Activated T-helper 2 cell treated with anti-CD3 and anti-CD28 coated beads, Interferon-gamma antibody, Interleukin-2, Interleukin-4, amounts not matched to agents 10 μg/mL and 5 μg/mL and 100 μg/mL, durations not matched to agents 14 hours and 24 hours and 36 hours (primary cell): Measurements from ENCODE around the gene MYLK3. TPM values are rescaled to one million over a fixed set of nuclear protein-coding genes. Genes with fewer than 3 reads are reported as not detected.
"Not testable (repeated sequence)": the region's sequence is repeated elsewhere in the genome, so short reads cannot be mapped to it uniquely, and the experiment has no call there.

Experiments
- DNase-seq: peaks from one replicate; pipeline ENCODE4 v3.0.0; 2021; ENCODE audit warnings: low spot score
- H3K27ac Mint-ChIP-seq: one replicate; pipeline ENCODE4 v1.8.0; 2021; ENCODE audit warnings: mixed read lengths
- H3K27me3 Mint-ChIP-seq: one replicate; pipeline ENCODE4 v1.8.0; 2021; ENCODE audit warnings: low read depth, mixed read lengths
- H3K36me3 Mint-ChIP-seq: one replicate; pipeline ENCODE4 v1.8.0; 2021; ENCODE audit warnings: low read depth, mixed read lengths
- H3K4me1 Mint-ChIP-seq: one replicate; pipeline ENCODE4 v1.8.0; 2021; ENCODE audit warnings: low read depth, mixed read lengths
- H3K4me3 Mint-ChIP-seq: one replicate; pipeline ENCODE4 v1.8.0; 2021; ENCODE audit warnings: low read depth, mild to moderate bottlenecking, moderate library complexity, mixed read lengths
- H3K9me3 Mint-ChIP-seq: one replicate; pipeline ENCODE4 v1.8.0; 2021; ENCODE audit warnings: mixed read lengths
- intact Hi-C: fragments of 100-400 bp; cut with micrococcal nuclease; formaldehyde crosslinking; loops from one replicate; pipeline ENCODE4 v1.15.1; 2023
- total RNA-seq: library from RNA; stranded (reverse); gene quantifications from 2 replicates; pipeline ENCODE4 v1.2.3, GENCODE V29; 2022

MYLK3 gene
- total RNA-seq: 0.25 and 0.32 TPM in 2 replicates

DNA sequence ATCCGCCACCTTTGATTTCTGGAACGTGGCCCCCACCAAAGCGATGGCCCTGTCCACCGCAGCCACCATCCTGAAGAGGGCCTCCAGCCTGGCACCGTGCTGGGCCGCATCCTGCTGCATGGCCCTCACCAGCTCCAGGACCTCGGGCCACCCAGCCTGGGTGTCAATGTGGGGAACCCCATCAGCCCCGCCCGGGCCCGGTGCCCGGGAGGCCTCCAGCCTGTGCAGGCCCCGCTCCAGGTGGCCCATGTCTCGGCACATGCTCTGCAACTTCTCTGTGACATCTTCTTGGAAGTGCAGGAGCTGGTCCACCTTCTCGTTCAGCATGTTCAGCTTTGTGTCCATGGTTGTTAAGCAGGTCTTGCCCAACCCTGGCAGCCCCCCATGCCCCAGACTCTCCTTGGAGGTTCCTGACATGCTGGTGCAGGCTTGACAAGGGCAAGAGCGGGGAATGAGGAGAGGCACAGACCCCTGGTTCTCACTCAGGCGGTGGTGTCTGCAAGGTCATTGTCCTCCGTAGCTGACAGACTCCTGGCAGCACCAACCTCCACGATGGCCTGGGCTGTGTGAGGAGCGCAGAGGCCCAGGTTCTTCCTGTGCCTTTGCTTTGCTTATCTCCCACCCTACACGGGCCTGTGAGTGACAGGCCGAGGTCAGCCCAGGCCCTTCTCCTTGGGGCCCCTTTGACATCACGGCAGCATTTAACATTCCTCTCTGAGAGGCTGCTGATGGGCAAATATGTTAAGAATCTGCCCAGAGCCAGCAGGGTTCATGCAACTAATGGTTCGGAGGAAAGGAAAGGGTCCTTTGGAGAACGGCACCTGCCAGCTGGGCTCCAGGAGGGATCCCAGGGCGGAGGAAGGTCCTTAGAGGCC, at the start of gene MYLK3:
MYLK3 (minus strand) TSS at position 568 of the 875 bp plus-strand sequence; CDS start at position 417, 151 bp downstream.
- Mint-ChIP-seq H3K4me3 (no peak within 1 kb of the TSS), H3K27me3 (no peaks in the 10 kb centered on the region), H3K4me1 (peaks cover 4% of the 10 kb centered on the region)

DNA sequence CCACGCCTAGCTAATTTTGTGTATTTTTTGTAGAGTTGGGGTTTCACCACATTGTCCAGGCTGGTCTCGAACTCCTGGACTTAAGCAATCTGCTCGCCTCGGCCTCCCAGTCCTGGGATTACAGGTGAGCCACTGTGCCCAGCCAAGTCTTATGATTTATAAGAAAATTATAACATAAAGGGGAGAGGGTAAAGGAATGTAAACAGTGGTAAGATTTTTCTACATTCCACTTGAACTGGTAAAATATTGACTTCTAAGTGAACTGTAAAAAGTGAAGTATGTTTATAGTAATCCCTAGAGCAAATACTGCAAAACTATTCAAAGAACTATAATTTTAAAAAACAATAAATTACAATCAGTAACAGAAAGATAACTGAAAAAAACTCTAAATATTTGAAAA, 49.4 kb upstream of the MYLK3 start:
- peaks cover 54% of the 10 kb centered on the region for H3K36me3 Mint-ChIP-seq
- intact Hi-C loops: no loop called here
- no peaks in the 10 kb centered on the region for H3K27me3 Mint-ChIP-seq
- H3K4me1 Mint-ChIP-seq: peaks cover 3% of the 10 kb centered on the region
- peaks cover 30% of the 10 kb centered on the region for H3K9me3 Mint-ChIP-seq
- no peak overlapping the region for H3K27ac Mint-ChIP-seq
- DNase-seq: no peak
- H3K4me3 Mint-ChIP-seq: no peak overlapping the region

More for the DNA sequence above, at the start of gene MYLK3:
- Mint-ChIP-seq H3K27ac (no peak within 1 kb of the TSS), H3K36me3 (no peaks in the 10 kb centered on the region), H3K9me3 (no peaks in the 10 kb centered on the region)
- intact Hi-C loops: no loop called here
- DNase-seq: no peak

DNA sequence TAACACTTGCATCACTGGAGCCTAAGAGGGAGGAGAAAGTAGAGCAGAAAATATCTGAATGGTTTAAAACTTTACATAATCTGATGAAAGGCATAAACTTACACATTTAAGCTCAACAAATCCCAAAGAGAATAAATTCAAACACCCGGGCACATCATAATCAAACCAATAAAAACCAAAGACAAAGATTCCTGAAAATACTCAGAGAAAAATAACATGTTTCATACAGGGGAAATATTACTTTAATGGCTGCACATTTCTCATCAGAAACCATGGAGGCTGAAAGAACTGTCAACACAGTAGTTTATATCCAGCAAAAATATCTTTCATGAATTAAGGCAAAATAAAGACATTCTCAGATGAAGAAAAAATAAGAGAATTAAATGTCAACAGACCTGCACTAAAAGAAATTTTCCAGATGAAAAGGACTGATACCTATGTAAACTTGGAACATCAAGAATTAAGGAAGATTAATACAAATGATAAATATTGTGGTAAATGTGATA, 48.7 kb upstream of the MYLK3 start:
- H3K36me3 Mint-ChIP-seq: peaks cover 58% of the 10 kb centered on the region
- no peaks in the 10 kb centered on the region for H3K27me3 Mint-ChIP-seq
- peaks cover 34% of the 10 kb centered on the region for H3K9me3 Mint-ChIP-seq
- H3K4me3 Mint-ChIP-seq: no peak overlapping the region
- intact Hi-C loops: no loop called here
- DNase-seq: no peak
- H3K4me1 Mint-ChIP-seq: peaks cover 7% of the 10 kb centered on the region
- H3K27ac Mint-ChIP-seq: no peak overlapping the region

DNA sequence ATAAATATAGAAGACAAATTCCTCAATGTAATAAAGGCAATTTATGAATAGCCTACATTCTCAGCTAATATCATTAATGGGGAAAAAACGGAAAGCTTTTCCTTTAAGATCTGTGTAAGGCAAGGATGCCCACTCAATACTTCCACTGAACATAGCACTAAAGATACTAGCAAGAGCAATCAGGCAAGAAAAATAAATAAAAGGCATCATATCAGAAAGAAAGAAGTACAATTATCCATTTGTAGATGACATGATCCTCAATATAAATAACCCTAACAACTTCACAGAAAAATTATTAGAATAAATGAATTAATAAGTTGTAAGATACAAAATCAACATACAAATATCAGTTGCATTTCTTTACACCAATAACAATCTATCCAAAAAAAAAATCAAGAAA, 45.7 kb upstream of the MYLK3 start:
- peaks cover 35% of the 10 kb centered on the region for H3K9me3 Mint-ChIP-seq

DNA sequence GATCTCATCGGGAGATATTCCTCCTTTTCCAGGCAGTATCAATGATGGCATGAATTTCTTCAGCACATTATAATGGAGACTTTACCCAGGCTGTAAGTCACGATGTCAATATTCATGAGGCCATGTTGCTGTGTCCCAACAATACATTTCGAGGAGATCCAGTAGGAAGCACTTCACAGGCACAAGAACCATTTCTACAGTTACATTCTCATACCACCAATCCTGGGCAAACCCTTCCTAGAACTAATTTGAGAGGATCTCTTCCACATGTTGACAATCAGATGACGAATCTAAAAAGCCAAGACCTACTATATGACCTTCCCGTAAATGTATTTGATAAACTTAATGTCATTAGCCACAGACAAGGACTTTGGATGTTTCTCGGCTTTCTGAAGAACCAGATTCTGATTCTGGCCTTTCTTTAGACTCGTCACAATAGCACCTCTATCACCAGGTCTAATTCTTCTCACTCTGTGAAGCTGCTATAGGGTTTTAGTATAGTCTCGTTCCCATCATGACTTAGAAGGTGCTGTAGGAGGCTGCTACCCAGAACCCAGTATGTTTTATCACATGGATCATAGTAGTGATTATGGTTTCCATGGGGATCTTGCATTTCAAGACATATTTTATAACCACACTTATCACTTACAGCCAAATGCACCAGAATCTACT, 42.6 kb upstream of the MYLK3 start:
- H3K27me3 Mint-ChIP-seq: no peaks in the 10 kb centered on the region
- peaks cover 28% of the 10 kb centered on the region for H3K36me3 Mint-ChIP-seq
- intact Hi-C loops: loop anchor here (1.0 to 5.0 kb wide), 4 partner anchors 9 to 92 kb away; partner anchors contain the start of gene GPT2
- peaks cover 20% of the 10 kb centered on the region for H3K4me1 Mint-ChIP-seq
- peak overlapping the region; percentile 80 for H3K4me3 Mint-ChIP-seq
- DNase-seq: no peak
- peaks cover 35% of the 10 kb centered on the region for H3K9me3 Mint-ChIP-seq
- no peak overlapping the region for H3K27ac Mint-ChIP-seq

More for the DNA sequence above, 45.7 kb upstream of the MYLK3 start:
- no peak overlapping the region for H3K4me3 Mint-ChIP-seq
- no peak overlapping the region for H3K27ac Mint-ChIP-seq
- intact Hi-C loops: loop anchor here (5.0 kb wide), 1 partner anchor 88 kb away; the partner anchor contains the start of gene GPT2
- peaks cover 49% of the 10 kb centered on the region for H3K36me3 Mint-ChIP-seq
- H3K4me1 Mint-ChIP-seq: peaks cover 20% of the 10 kb centered on the region
- DNase-seq: no peak
- no peaks in the 10 kb centered on the region for H3K27me3 Mint-ChIP-seq

DNA sequence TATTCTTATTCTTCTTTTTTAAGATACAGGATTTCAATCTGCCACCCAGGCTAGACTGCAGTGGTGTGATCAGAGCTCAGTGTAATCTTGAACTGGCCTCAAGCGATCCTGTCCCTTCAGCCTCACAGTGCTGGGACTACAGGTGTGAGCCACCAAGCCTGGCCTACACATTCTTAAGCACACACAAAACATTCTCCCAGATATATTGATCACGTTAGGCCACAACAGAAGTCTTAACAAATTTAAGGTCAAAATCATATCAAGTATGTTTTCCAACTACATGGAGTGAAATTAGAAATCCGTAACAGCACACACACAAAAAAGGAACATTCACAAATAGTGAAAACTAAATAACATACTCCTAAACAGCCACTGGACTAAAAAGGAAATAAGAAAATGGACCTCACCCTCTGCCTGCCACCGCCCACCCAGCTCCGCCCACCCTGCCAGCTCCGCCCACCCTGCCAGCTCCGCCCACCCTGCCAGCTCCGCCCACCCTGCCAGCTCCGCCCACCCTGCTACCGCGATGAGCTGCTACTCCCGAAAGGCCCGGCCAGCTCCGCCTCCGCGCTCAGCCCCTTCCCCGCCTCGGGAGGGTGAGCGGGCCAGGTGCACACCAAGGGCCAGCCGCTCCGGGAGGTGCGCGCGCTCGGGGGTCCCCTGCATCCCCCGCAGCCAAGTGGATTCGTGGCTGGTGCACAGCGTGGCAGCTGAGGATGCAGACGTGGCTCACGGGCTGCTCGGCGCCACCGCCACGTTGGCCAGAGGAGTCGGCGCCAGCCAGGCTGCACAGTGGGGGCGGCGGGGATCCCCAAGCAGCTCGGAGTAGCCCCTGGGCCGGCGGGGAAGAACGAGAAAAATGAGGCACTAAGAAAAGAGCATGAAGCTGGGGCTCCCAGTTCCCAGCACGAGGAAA, 41.6 kb upstream of the MYLK3 start:
- peaks cover 22% of the 10 kb centered on the region for H3K4me1 Mint-ChIP-seq
- peaks cover 18% of the 10 kb centered on the region for H3K36me3 Mint-ChIP-seq
- peak overlapping the region; percentile 80 for H3K4me3 Mint-ChIP-seq
- peaks cover 26% of the 10 kb centered on the region for H3K9me3 Mint-ChIP-seq
- DNase-seq: peak; percentile 77
- peak overlapping the region; percentile 52 for H3K27ac Mint-ChIP-seq
- intact Hi-C loops: loop anchor here (1.0 to 5.0 kb wide), 3 partner anchors 19 to 93 kb away; partner anchors contain the start of gene GPT2
- H3K27me3 Mint-ChIP-seq: no peaks in the 10 kb centered on the region

DNA sequence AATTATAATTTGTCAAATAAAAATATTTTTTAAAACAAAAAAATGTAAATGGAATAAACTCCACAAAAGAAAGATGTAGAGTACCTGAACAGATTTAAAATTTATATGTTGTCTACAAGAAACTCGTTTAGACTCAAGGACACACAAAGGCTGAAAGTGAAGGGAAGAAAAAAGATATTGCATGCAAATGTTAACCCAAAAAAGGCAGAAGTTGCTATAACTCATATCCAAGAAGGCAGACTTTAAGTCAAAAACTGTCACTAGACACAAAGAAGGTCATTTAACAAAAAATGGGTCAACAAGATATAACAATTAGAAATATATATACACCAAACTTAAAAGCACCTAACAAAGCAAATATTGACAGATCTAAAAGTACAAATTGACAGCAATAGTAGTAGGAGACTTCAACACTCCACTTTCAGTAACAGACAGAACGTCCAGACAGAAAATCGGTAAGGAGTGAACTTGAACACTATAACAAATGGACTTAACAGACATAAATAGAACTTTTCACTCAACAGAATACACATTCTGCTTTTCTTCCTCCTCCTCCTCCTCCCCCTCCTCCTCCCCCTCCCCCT, 40.8 kb upstream of the MYLK3 start:
- H3K27ac Mint-ChIP-seq: no peak overlapping the region
- intact Hi-C loops: no loop called here
- no peak overlapping the region for H3K4me3 Mint-ChIP-seq
- H3K4me1 Mint-ChIP-seq: peaks cover 25% of the 10 kb centered on the region
- H3K27me3 Mint-ChIP-seq: no peaks in the 10 kb centered on the region
- peaks cover 21% of the 10 kb centered on the region for H3K9me3 Mint-ChIP-seq
- peaks cover 13% of the 10 kb centered on the region for H3K36me3 Mint-ChIP-seq
- no peak for DNase-seq

DNA sequence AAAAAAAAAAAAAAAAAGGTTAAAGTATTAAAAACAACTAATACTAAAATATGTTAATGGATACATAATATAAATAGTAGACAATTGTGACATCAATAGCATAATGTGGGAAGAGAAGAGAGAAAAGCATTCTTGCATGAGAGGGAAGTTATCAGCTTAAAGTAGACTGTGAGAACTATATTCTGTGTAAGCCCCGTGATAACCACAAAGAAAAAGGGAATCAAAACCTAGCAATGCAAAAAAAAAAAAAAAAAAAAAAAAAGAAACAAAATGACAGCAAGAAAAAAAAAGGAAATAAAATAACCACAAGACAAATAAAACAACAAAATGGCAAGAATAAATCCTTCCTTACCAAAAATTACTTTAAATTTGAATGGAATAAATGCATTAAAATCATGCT, 39.8 kb upstream of the MYLK3 start:
- intact Hi-C loops: no loop called here
- H3K4me1 Mint-ChIP-seq: peaks cover 31% of the 10 kb centered on the region
- DNase-seq: no peak
- peaks cover 8% of the 10 kb centered on the region for H3K36me3 Mint-ChIP-seq
- H3K27me3 Mint-ChIP-seq: no peaks in the 10 kb centered on the region
- H3K27ac Mint-ChIP-seq: no peak overlapping the region
- H3K4me3 Mint-ChIP-seq: no peak overlapping the region
- H3K9me3 Mint-ChIP-seq: peaks cover 15% of the 10 kb centered on the region

DNA sequence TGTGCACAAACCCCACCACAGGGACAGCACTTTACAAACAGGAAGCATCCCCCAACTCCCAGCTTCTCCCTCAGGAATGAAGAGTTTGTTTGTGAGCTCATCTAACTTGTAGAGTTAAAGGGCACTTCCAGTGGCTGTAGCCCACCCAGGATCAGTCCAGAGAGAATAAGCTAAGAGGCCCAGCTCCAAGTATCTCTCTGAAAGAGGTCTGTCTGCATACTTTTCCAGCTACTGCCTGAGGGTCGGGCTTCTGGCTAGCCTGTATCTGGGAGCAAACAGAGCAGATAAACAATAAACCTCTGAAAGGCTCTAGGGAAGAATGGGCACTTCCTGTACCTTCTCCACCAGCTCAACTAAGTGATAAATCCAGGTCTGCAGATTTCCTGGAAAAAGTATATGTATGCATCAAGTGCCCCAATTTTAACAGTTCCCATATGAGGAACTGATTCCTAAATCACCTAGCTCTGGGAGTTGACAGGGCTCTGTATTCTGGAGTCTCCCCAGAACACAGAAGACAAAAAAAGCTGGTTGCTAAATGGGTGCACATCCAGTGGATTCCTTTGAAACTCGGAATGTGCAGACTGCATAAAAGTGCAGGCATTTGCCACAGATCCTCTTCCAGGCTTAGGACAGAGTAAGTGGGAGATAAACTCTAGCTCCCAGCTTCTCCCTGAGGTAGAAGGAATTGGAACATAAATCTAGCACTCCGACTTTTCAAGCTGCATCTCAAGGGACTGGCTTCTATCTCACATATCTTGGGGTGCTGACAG, 37.1 kb upstream of the MYLK3 start:
- intact Hi-C loops: no loop called here
- Mint-ChIP-seq H3K27ac (no peak overlapping the region), H3K4me3 (no peak overlapping the region), H3K9me3 (peaks cover 10% of the 10 kb centered on the region), H3K27me3 (no peaks in the 10 kb centered on the region), H3K36me3 (no peaks in the 10 kb centered on the region), H3K4me1 (peaks cover 17% of the 10 kb centered on the region)
- no peak for DNase-seq

DNA sequence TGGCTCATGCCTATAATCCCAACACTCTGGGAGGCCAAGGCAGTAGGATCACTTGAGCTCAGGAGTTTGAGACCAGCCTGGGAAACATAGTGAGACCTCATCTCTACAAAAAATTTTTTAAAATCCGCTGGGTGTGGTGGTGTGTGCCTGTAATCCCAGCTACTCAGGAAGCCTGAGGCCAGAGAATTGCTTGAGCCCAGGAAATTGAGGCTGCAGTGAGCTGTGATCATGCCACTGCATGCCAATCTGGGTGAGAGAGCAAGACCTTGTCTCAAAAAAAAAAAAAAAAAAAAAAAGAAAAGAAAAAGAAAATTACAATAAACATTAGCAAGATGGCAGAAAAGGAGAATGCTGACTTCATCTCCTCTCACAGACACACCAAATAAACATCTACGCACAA, 36.4 kb upstream of the MYLK3 start:
- H3K4me1 Mint-ChIP-seq: peaks cover 14% of the 10 kb centered on the region
- H3K4me3 Mint-ChIP-seq, H3K27ac Mint-ChIP-seq, H3K36me3 Mint-ChIP-seq, H3K27me3 Mint-ChIP-seq, DNase-seq, H3K9me3 Mint-ChIP-seq: not testable (repeated sequence)
- intact Hi-C loops: loop anchor here (5.0 kb wide), 1 partner anchor 38 kb away; no protein-coding TSS in a partner anchor

DNA sequence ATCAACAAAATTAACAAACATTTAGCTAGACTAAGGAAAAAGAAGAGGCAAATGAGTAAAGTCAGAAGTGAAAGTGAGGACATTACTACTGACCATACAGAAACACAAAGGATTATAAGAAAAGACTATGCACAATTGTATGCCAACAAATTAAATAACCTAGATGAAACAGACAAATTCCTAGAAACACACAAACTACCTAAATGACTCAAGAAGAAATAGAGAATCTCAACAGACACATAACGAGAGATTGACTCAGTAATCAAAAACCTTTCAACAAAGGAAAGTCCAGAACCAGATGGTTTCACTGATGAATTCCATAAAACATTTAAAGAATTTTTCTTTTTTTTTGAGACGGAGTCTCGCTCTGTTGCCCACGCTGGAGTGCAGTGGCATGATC, 35.7 kb upstream of the MYLK3 start:
- intact Hi-C loops: loop anchor here (5.0 kb wide), 1 partner anchor 39 kb away; no protein-coding TSS in a partner anchor
- no peak for DNase-seq
- Mint-ChIP-seq H3K9me3 (peaks cover 10% of the 10 kb centered on the region), H3K27ac (no peak overlapping the region), H3K36me3 (no peaks in the 10 kb centered on the region), H3K27me3 (no peaks in the 10 kb centered on the region), H3K4me3 (no peak overlapping the region), H3K4me1 (peaks cover 12% of the 10 kb centered on the region)
